ENCODE measurements around the gene ADGRG1.

DNA sequence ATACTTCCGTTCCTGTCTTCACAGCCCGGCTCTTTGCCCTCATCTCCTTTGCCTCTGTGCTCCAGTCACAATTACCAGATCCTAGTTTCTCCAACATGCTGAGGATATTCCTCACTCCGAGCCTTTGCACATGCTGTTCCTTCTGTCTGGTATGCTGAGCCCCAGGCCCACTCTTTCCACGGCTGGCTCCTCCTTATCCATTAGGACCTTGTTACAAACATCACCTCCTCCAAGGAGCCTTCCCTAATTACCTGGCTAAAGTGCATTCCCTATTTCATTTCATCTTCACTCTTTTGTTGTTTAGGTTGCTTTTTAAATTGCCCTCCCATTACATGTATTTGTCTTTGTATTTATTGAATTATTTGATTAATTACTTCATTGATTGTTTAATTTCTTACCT, 14.9 kb upstream of the ADGRG1 start:
- TF ChIP-seq CTCF (conservative IDR thresholded peaks at IDR 0.05; ENCODE audit: low read length) (no peak), EZH2phosphoT487 (IDR thresholded peaks at IDR 0.05; ENCODE audit: borderline replicate concordance, low read depth, low read length) (no peak)

Data from OCI-LY7 (cell line).